Stimulated activated CD4-positive, alpha-beta T cell treated with anti-CD3 and anti-CD28 coated beads, TNF-alpha, amount 100 ng/mL, for 4 hours (primary cell): ENCODE results near the gene PPM1L.

ENCODE experiments used
- DNase-seq, 3 experiments: peaks; one replicate each; pipeline ENCODE4 v3.0.0-alpha.2; 2020; ENCODE audit warnings: low read depth in 3 of 3

The PPM1L gene

GRCh38 chr3:160763073-160763472 is 7.0 kb downstream of the PPM1L start:
- DNase-seq, result no peak

GRCh38 chr3:160765211-160765610 is 9.2 kb downstream of the PPM1L start:
- DNase-seq, result no peak

GRCh38 chr3:160768031-160768430 is 12.0 kb downstream of the PPM1L start:
- DNase-seq, result no peak

- DNase-seq, result no peak
These were observed 12.9 kb downstream of the PPM1L start for GRCh38 chr3:160768918-160769317.

GRCh38 chr3:160771811-160772459 is 15.9 kb downstream of the PPM1L start:
- no peak for DNase-seq

- no peak for DNase-seq
These were observed 17.7 kb downstream of the PPM1L start for GRCh38 chr3:160773722-160774121.

GRCh38 chr3:160774172-160774571 is 18.1 kb downstream of the PPM1L start:
- no peak for DNase-seq

- DNase-seq, result no peak
These were observed 22.4 kb downstream of the PPM1L start for GRCh38 chr3:160778480-160778879.

GRCh38 chr3:160779040-160779439 is 23.0 kb downstream of the PPM1L start:
- no peak for DNase-seq

GRCh38 chr3:160780245-160780644 is 24.2 kb downstream of the PPM1L start:
- DNase-seq, result no peak

- DNase-seq, result no peak
These were observed 25.4 kb downstream of the PPM1L start for GRCh38 chr3:160781402-160781801.

GRCh38 chr3:160781863-160782262 is 25.8 kb downstream of the PPM1L start:
- DNase-seq, result no peak

GRCh38 chr3:160784853-160785252 is 28.8 kb downstream of the PPM1L start:
- DNase-seq, result no peak

- no peak for DNase-seq
These were observed 34.7 kb downstream of the PPM1L start for GRCh38 chr3:160790726-160791125.

- DNase-seq, result no peak
These were observed 36.5 kb downstream of the PPM1L start for GRCh38 chr3:160792540-160792939.

GRCh38 chr3:160793722-160794252 is 37.8 kb downstream of the PPM1L start:
- DNase-seq, result no peak

- no peak for DNase-seq
These were observed 40.2 kb downstream of the PPM1L start for GRCh38 chr3:160796089-160796812.

- no peak for DNase-seq
These were observed 40.8 kb downstream of the PPM1L start for GRCh38 chr3:160796813-160797164.

- no peak for DNase-seq
These were observed 41.3 kb downstream of the PPM1L start for GRCh38 chr3:160797356-160797755.

GRCh38 chr3:160801386-160802118 is 45.5 kb downstream of the PPM1L start:
- no peak for DNase-seq

- no peak for DNase-seq
These were observed 48.7 kb downstream of the PPM1L start for GRCh38 chr3:160804762-160805161.

GRCh38 chr3:160806094-160806493 is 50.1 kb downstream of the PPM1L start:
- DNase-seq, result no peak

- DNase-seq, result no peak
These were observed 50.7 kb downstream of the PPM1L start for GRCh38 chr3:160806686-160807085.
